Ovary (tissue), 3 donors: ENCODE measurements around the gene H2BK1.

Experiments used
- EP300 ChIP-seq: sonication (generic); formaldehyde crosslinking; IDR thresholded peaks from one replicate; pipeline ENCODE4 v1.6.1; 2017; ENCODE audit warnings: antibody characterized with exemption
- POLR2A ChIP-seq: fragments of 450-650 bp; IDR thresholded peaks from one replicate; pipeline ENCODE4 v1.6.1; 2017; ENCODE audit warnings: antibody characterized with exemption, mild to moderate bottlenecking, moderate library complexity
- TF ChIP-seq, protein P1 (sequence below), 3 donors: fragments of 450-650 bp in 2 of 3; fragments of 200-600 bp in 1 of 3; IDR thresholded peaks; one replicate each; pipeline versions ENCODE4 v1.5.1 to v1.8.0; 2016 to 2022; ENCODE audit warnings: antibody characterized with exemption in 3 of 3, mild to moderate bottlenecking in 1 of 3
- donor health status: DM: no; HTN: no; CAD: no.

DNA sequence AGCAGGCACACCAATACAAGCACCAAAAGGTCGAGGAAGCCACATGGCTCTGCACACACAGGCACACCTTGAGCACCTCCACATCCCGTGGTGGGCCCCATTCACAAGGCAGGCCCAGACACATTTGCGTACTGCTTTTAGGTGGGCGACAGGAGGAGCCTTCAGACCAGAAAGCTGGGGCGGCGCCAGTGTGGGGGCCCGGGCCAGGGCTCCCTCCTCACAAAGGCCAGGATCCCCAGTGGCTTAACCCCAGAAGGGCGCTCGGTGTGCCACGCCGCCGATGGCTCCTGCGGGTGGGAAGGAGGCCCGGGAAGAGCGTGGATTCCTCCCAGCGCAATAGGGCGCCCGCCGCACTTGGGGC, 41.0 kb upstream of the H2BK1 start:
- TF ChIP-seq, protein P1, sequence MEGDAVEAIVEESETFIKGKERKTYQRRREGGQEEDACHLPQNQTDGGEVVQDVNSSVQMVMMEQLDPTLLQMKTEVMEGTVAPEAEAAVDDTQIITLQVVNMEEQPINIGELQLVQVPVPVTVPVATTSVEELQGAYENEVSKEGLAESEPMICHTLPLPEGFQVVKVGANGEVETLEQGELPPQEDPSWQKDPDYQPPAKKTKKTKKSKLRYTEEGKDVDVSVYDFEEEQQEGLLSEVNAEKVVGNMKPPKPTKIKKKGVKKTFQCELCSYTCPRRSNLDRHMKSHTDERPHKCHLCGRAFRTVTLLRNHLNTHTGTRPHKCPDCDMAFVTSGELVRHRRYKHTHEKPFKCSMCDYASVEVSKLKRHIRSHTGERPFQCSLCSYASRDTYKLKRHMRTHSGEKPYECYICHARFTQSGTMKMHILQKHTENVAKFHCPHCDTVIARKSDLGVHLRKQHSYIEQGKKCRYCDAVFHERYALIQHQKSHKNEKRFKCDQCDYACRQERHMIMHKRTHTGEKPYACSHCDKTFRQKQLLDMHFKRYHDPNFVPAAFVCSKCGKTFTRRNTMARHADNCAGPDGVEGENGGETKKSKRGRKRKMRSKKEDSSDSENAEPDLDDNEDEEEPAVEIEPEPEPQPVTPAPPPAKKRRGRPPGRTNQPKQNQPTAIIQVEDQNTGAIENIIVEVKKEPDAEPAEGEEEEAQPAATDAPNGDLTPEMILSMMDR (IDR thresholded peaks at IDR 0.05) = peak in 1 of 3 donors; percentile 7
- TF ChIP-seq POLR2A (no peak), EP300 (no peak)
